SH-SY5Y (cell line): Measurements from ENCODE around the gene OSBPL8.

Source experiments
- GATA2 ChIP-seq: IDR thresholded peaks from 2 replicates; pipeline ENCODE4 v1.6.1; 2011; ENCODE audit warnings: mild to moderate bottlenecking, low read depth, low read length
- GATA3 ChIP-seq: IDR thresholded peaks from 2 replicates; pipeline ENCODE4 v1.6.1; 2011; ENCODE audit warnings: low read depth, mild to moderate bottlenecking, low read length, moderate library complexity

DNA sequence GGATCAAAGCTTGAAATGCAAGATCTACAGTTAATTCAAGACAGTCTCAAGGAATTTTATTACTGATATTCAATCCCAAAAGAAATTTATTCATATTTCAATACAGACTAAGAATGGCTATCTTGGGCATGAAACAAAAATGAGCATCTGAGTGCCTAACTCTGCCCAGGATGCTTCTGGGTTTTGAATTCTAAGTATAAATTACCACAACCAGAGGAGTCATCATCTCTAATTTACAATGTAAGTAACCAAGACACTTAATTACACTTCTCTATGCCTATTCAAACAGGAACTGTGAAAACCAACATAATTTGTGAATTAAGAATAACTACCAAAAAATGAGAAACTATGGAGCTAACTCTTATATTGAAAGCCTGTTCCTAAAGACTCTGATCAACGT, 14.1 kb downstream of the OSBPL8 start:
- TF ChIP-seq GATA2: no peak
- no peak for TF ChIP-seq GATA3
